A673 (cell line): ENCODE data around the gene SUMO3. TPM values are rescaled to one million over a fixed set of nuclear protein-coding genes. Genes with fewer than 3 reads are reported as not detected.

Experiments
- BruUV-seq: library from RNA; stranded (reverse); fragments of 400-500 nt; replicated peaks from 2 replicates; lab custom pipeline; 2021; lab: Mats Ljungman, UMichigan
- CTCF ChIA-PET: fragments of 300-600 bp; sonication (Branson Sonifier 250); formaldehyde crosslinking; loops from one replicate; lab custom pipeline; 2022; ENCODE audit warnings: antibody characterized with exemption; lab: Charles Lee
- POLR2A ChIA-PET: fragments of 300-600 bp; sonication (Branson Sonifier 250); formaldehyde crosslinking; loops from one replicate; lab custom pipeline; 2022; ENCODE audit warnings: antibody characterized with exemption; ENCODE audit not compliant: low non-redundant PET; lab: Charles Lee
- DNase-seq: peaks from one replicate; pipeline ENCODE4 v3.0.0-alpha.2; 2015; ENCODE audit warnings: low spot score
- H3K27ac ChIP-seq: fragments of 200-600 bp; sonication (generic); 2 replicates; pipeline ENCODE4 v1.5.1; 2016; ENCODE audit warnings: mixed run types, low read depth, mild to moderate bottlenecking, mixed read lengths, antibody characterized with exemption, low read length; ENCODE audit not compliant: poor library complexity, severe bottlenecking
- H3K27me3 ChIP-seq: fragments of 200-600 bp; sonication (generic); replicated peaks from 2 replicates; pipeline ENCODE4 v1.6.1; 2017; ENCODE audit warnings: mixed run types, low read depth, mild to moderate bottlenecking, mixed read lengths, antibody characterized with exemption, low read length; ENCODE audit not compliant: insufficient read depth, poor library complexity
- H3K36me3 ChIP-seq: fragments of 200-600 bp; sonication (generic); 2 replicates; pipeline ENCODE4 v1.6.1; 2016; ENCODE audit warnings: mixed run types, mild to moderate bottlenecking, mixed read lengths, antibody characterized with exemption, low read length; ENCODE audit not compliant: insufficient read depth, poor library complexity, severe bottlenecking
- H3K4me1 ChIP-seq: fragments of 200-600 bp; sonication (generic); 2 replicates; pipeline ENCODE4 v1.6.1; 2017; ENCODE audit warnings: mixed run types, mild to moderate bottlenecking, mixed read lengths, antibody characterized with exemption, low read length; ENCODE audit not compliant: insufficient read depth, poor library complexity, severe bottlenecking
- H3K4me3 ChIP-seq: fragments of 200-600 bp; sonication (generic); 2 replicates; pipeline ENCODE4 v1.5.1; 2016; ENCODE audit warnings: low read depth, mixed run types, mild to moderate bottlenecking, mixed read lengths, low read length; ENCODE audit not compliant: poor library complexity, severe bottlenecking
- H3K9me3 ChIP-seq: fragments of 200-600 bp; sonication (generic); 2 replicates; pipeline ENCODE4 v1.6.1; 2016; ENCODE audit warnings: mixed run types, low read depth, mild to moderate bottlenecking, mixed read lengths, antibody characterized with exemption, low read length; ENCODE audit not compliant: poor library complexity, severe bottlenecking
- EZH2 ChIP-seq: fragments of 200-600 bp; sonication (generic); IDR thresholded peaks from 2 replicates; pipeline ENCODE4 v1.6.1; 2017; ENCODE audit warnings: borderline replicate concordance, low read depth, mild to moderate bottlenecking, mixed read lengths, antibody characterized with exemption, low read length; ENCODE audit not compliant: poor library complexity, severe bottlenecking
- intact Hi-C: fragments of 100-400 bp; cut with micrococcal nuclease; formaldehyde crosslinking; loops from one replicate; pipeline ENCODE4 v1.10.0; 2022; ENCODE audit not compliant: unreplicated experiment
- total RNA-seq: library from RNA; stranded (reverse); gene quantifications from 2 replicates; pipeline ENCODE4 v1.2.3, GENCODE V29; 2021
- TF ChIP-seq, protein P1 (sequence below): fragments of 300-800, 200-600 bp; sonication (generic); conservative IDR thresholded peaks from 2 replicates; pipeline ENCODE4 v1.5.1; 2017; ENCODE audit warnings: low read depth, mild to moderate bottlenecking, antibody characterized with exemption, low read length, moderate library complexity, mixed read lengths

SUMO3 gene
- total RNA-seq, 1 experiment from 2014 or later, result 132 TPM

DNA sequence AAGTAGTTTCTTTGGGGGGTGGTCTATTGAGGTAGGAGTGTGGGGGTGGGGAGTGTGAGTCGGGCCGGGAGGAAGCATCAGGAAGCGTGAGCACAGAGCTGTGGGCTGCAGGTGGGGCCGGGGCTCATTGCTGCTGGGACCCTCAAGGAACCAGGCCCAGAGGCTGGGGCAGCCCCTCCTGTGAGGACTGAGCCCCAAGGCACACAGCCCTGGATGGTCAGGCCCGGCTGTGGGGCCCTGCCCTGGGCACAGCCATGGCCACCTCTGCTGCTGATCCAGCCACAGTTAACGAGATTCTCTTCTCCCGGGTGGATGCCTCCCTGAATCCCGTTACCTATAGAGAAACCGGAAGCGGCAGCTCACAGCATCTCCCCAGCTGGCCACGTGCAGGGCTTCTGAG, 22.9 kb upstream of the SUMO3 start:
- Histone ChIP-seq H3K27ac (no peak overlapping the region), H3K4me3 (no peak overlapping the region), H3K4me1 (peaks cover 5% of the 10 kb centered on the region), H3K9me3 (no peaks in the 10 kb centered on the region), H3K27me3 (no peaks in the 10 kb centered on the region), H3K36me3 (no peaks in the 10 kb centered on the region)
- POLR2A ChIA-PET, result no interaction called here
- intact Hi-C loops, result no loop called here
- no peak for DNase-seq
- BruUV-seq, result no TSS peak
- no peak for TF ChIP-seq EZH2
- TF ChIP-seq, protein P1, sequence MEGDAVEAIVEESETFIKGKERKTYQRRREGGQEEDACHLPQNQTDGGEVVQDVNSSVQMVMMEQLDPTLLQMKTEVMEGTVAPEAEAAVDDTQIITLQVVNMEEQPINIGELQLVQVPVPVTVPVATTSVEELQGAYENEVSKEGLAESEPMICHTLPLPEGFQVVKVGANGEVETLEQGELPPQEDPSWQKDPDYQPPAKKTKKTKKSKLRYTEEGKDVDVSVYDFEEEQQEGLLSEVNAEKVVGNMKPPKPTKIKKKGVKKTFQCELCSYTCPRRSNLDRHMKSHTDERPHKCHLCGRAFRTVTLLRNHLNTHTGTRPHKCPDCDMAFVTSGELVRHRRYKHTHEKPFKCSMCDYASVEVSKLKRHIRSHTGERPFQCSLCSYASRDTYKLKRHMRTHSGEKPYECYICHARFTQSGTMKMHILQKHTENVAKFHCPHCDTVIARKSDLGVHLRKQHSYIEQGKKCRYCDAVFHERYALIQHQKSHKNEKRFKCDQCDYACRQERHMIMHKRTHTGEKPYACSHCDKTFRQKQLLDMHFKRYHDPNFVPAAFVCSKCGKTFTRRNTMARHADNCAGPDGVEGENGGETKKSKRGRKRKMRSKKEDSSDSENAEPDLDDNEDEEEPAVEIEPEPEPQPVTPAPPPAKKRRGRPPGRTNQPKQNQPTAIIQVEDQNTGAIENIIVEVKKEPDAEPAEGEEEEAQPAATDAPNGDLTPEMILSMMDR, result no peak
- CTCF ChIA-PET, result no interaction called here

DNA sequence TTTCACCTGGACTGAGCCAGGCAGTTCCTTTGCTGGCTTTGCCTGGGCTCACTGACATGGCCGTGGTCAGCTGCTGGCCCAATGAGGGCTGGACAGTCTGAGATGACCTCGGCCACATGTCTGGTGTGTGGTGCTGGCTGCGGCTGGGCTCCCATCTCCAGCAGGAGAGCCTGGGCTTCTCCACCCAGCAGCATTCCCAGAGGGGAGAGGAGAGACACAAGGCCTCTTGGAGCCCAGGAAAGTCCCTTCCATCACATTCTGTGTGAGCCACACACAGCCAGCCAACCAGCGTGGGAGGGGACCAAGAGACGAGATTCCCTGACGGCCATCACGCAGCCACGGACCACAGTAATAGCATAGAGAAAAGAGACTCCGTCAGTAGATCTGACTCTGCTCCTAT, 21.1 kb upstream of the SUMO3 start:
- Histone ChIP-seq H3K4me1 (no peaks in the 10 kb centered on the region), H3K27me3 (no peaks in the 10 kb centered on the region), H3K36me3 (no peaks in the 10 kb centered on the region), H3K4me3 (no peak overlapping the region), H3K27ac (no peak overlapping the region), H3K9me3 (no peaks in the 10 kb centered on the region)
- intact Hi-C loops, result no loop called here
- BruUV-seq, result no TSS peak
- TF ChIP-seq, protein P1, result no peak
- no peak for TF ChIP-seq EZH2
- DNase-seq, result no peak
- CTCF ChIA-PET, result no interaction called here
- POLR2A ChIA-PET, result no interaction called here

DNA sequence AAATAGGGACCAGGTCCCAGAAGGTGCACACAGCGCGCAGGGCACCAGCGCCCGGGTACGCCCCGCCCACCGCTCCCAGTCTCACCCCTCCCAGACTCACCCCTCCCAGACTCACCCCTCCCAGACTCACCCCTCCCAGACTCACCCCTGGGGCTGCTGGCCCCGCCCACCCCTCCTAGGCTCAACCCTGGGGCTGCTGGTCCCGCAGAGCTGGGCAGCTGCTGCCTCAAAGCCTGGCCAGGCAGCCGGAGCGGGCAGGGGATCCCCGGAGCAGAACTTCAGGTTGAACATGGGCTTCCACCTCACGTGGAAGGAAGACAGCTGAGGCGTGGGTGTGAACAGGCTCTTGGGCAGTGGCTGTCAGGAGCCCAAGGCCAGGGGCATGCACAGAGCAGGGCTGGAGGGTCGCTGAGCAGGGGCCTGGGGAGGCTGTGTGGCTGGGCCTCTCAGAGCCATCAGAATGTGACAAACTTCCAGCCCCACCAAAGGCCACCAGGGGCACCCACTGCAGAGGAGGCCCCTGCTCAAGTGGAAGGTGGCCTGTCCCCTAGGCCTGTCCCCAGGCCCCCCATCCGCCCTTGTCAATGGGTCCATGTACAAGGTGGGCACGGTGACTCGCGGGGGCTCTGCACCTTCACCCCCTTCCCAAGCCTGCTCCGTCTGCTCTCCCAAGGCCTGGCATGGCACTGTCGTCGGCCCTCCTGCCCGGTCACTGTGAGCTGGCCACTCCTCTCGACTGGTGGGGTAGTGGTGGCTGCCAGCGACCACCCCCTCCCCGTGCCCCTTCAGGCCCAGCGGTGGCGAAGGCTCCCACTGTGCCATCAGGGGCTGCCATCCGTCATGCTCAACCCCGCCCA, 20.4 kb upstream of the SUMO3 start:
- Histone ChIP-seq H3K4me3 (no peak overlapping the region), H3K36me3 (no peaks in the 10 kb centered on the region), H3K27me3 (no peaks in the 10 kb centered on the region), H3K9me3 (no peaks in the 10 kb centered on the region), H3K4me1 (no peaks in the 10 kb centered on the region), H3K27ac (no peak overlapping the region)
- DNase-seq, result no peak
- CTCF ChIA-PET, result no interaction called here
- TF ChIP-seq EZH2, result no peak
- TF ChIP-seq, protein P1, result no peak
- intact Hi-C loops, result no loop called here
- BruUV-seq, result no TSS peak
- POLR2A ChIA-PET, result interaction anchor here (0.6 kb wide), 1 partner anchor 178 kb away, joined by 12 read pairs; no protein-coding TSS in a partner anchor
